K562 (cell line): ENCODE data around the gene ENG. TPM values are rescaled to one million over a fixed set of nuclear protein-coding genes. Genes with fewer than 3 reads are reported as not detected.
A peak's percentile ranks its signal among the peaks of the same experiment; 100 is the strongest.

ENCODE experiments used
- BRF1 ChIP-seq: IDR thresholded peaks from 3 replicates; pipeline ENCODE4 v1.6.1; 2011; ENCODE audit warnings: borderline replicate concordance, mild to moderate bottlenecking; ENCODE audit not compliant: insufficient read length; ENCODE audit errors: extremely low read depth
- DIDO1 ChIP-seq: fragments of 450-650 bp; IDR thresholded peaks from 2 replicates; pipeline ENCODE4 v1.6.1; 2016; ENCODE audit warnings: low read depth, missing biosample characterization, missing genetic modification characterization
- ETV5 ChIP-seq: sonication (generic); formaldehyde crosslinking; IDR thresholded peaks from 2 replicates; pipeline ENCODE4 v1.4.0; 2020; ENCODE audit warnings: low read depth, mild to moderate bottlenecking, missing genetic modification reagents
- EZH2 ChIP-seq: IDR thresholded peaks from 2 replicates; pipeline ENCODE4 v1.6.1; 2012; ENCODE audit warnings: low read depth, mild to moderate bottlenecking, inconsistent platforms, low read length, borderline replicate concordance
- GABPB2 ChIP-seq: fragments of 250-450 bp; sonication (Bioruptor Pico); conservative IDR thresholded peaks from 2 replicates; pipeline ENCODE4 v1.5.1; 2021; ENCODE audit warnings: mild to moderate bottlenecking
- HDAC2 ChIP-seq: fragments of 450-650 bp; IDR thresholded peaks from 2 replicates; pipeline ENCODE4 v1.6.1; 2016; ENCODE audit warnings: mild to moderate bottlenecking
- JUN ChIP-seq, 2 experiments: sonication (generic) in 1 of 2; formaldehyde crosslinking in 1 of 2; IDR thresholded peaks; 2 replicates each; pipeline versions ENCODE4 v1.6.1 to v1.8.0; 2012 to 2022; ENCODE audit warnings: borderline replicate concordance in 2 of 2, mild to moderate bottlenecking in 2 of 2, improper control_type of control experiment in 1 of 2, low read depth in 1 of 2, low read length in 1 of 2, missing genetic modification reagents in 1 of 2
- MAZ ChIP-seq, 2 experiments: fragments of 450-650 bp in 1 of 2; sonication (generic) in 1 of 2; formaldehyde crosslinking; IDR thresholded peaks in 1 of 2; conservative IDR thresholded peaks in 1 of 2; 2 replicates each; pipeline versions ENCODE4 v1.4.0 to v1.5.0; 2020; ENCODE audit warnings: mild to moderate bottlenecking in 1 of 2, missing genetic modification reagents in 1 of 2
- MECOM ChIP-seq: fragments of 250-450 bp; sonication (Bioruptor Pico); IDR thresholded peaks from 2 replicates; pipeline ENCODE4 v1.8.0; 2022; ENCODE audit warnings: inconsistent platforms
- MLX ChIP-seq, 2 experiments: fragments of 450-650 bp in 1 of 2; sonication (generic) in 1 of 2; formaldehyde crosslinking; conservative IDR thresholded peaks; 2 replicates each; pipeline versions ENCODE4 v1.4.0 to v1.8.1; 2020 to 2022; ENCODE audit warnings: mild to moderate bottlenecking in 1 of 2, missing genetic modification reagents in 1 of 2
- MTA1 ChIP-seq: fragments of 450-650 bp; IDR thresholded peaks from 2 replicates; pipeline ENCODE4 v1.6.1; 2017; ENCODE audit warnings: borderline replicate concordance
- NCOA4 ChIP-seq: fragments of 450-650 bp; IDR thresholded peaks from 2 replicates; pipeline ENCODE4 v1.6.1; 2018; ENCODE audit warnings: mild to moderate bottlenecking; ENCODE audit not compliant: partially characterized antibody
- PHB ChIP-seq: fragments of 250-450 bp; sonication (Bioruptor Pico); IDR thresholded peaks from 2 replicates; pipeline ENCODE4 v1.5.0; 2021
- POLR2AphosphoS5 ChIP-seq: IDR thresholded peaks from 2 replicates; pipeline ENCODE4 v1.6.1; 2011; ENCODE audit warnings: mild to moderate bottlenecking, low read depth, low read length, moderate library complexity; ENCODE audit not compliant: control insufficient read depth, insufficient read depth
- RBM15 ChIP-seq: fragments of 200-400 bp; formaldehyde crosslinking; IDR thresholded peaks from 2 replicates; pipeline ENCODE4 v1.6.1; 2018; ENCODE audit warnings: mild to moderate bottlenecking, low read length, moderate library complexity; ENCODE audit not compliant: insufficient read depth
- TCFL5 ChIP-seq: fragments of 250-450 bp; sonication (Bioruptor Pico); conservative IDR thresholded peaks from 2 replicates; pipeline ENCODE4 v1.6.1; 2021; ENCODE audit warnings: mild to moderate bottlenecking, moderate library complexity, matching md5 sums
- TRIM25 ChIP-seq: fragments of 450-650 bp; IDR thresholded peaks from 2 replicates; pipeline ENCODE4 v1.7.0; 2016; ENCODE audit warnings: borderline replicate concordance
- ZBTB49 ChIP-seq: sonication (generic); formaldehyde crosslinking; IDR thresholded peaks from 2 replicates; pipeline ENCODE4 v1.8.0; 2022; ENCODE audit warnings: missing genetic modification reagents, mild to moderate bottlenecking, borderline replicate concordance
- ZEB2 ChIP-seq: fragments of 450-650 bp; IDR thresholded peaks from 2 replicates; pipeline ENCODE4 v1.6.1; 2016
- ZFP1 ChIP-seq: fragments of 450-650 bp; formaldehyde crosslinking; IDR thresholded peaks from 2 replicates; pipeline ENCODE4 v1.4.0; 2020; ENCODE audit warnings: mild to moderate bottlenecking, mixed read lengths
- ZNF143 ChIP-seq: sonication (generic); formaldehyde crosslinking; IDR thresholded peaks from 2 replicates; pipeline ENCODE4 v1.9.0; 2022; ENCODE audit warnings: mild to moderate bottlenecking, missing genetic modification reagents
- ZNF174 ChIP-seq: fragments of 250-450 bp; sonication (Bioruptor Pico); IDR thresholded peaks from 2 replicates; pipeline ENCODE4 v1.4.0; 2020; ENCODE audit warnings: mild to moderate bottlenecking
- ZNF217 ChIP-seq: sonication (generic); formaldehyde crosslinking; IDR thresholded peaks from 2 replicates; pipeline ENCODE4 v1.8.0; 2022; ENCODE audit warnings: mild to moderate bottlenecking, missing genetic modification reagents
- ZNF354B ChIP-seq: fragments of 250-450 bp; sonication (Bioruptor Pico); IDR thresholded peaks from 2 replicates; pipeline ENCODE4 v1.4.0; 2020
- polyA plus RNA-seq, 8 experiments: library from polyadenylated mRNA; depleted of rRNA in 4 of 8; stranded (reverse) in 5 of 8; unstranded in 3 of 8; fragments of >200 nt; fragmentation: Nextera tagmentation in 2 of 8; fragmentation: Illumina TruSeq in 1 of 8; extraction: Ambion mirVana in 2 of 8; extraction: Trizol in 1 of 8; gene quantifications; 2 replicates each; pipeline versions ENCODE4 v1.2.1 to v1.2.3, GENCODE V29; 2011 to 2014; ENCODE audit warnings: inconsistent platforms in 1 of 8, missing spikeins in 1 of 8
- total RNA-seq, 7 experiments: library from RNA; depleted of rRNA in 6 of 7; stranded (reverse); fragments of >200 nt in 6 of 7; fragmentation: Illumina TruSeq in 2 of 7; extraction: Trizol in 2 of 7; gene quantifications; 2 replicates each; pipeline versions ENCODE4 v1.2.1 to v1.2.3, GENCODE V29; 2011 to 2021; ENCODE audit warnings: low replicate concordance in 1 of 7

ENG gene
- total and polyA plus RNA-seq, 9 of the 15 experiments (the other 6 are each of a cell fraction or from before 2014, with no cell fraction given) = 0.04 to 0.40 (median 0.14) TPM; not detected in 1

GRCh38 chr9:127779136-127779981 is 75.1 kb downstream of the ENG start (continued):
- TF ChIP-seq POLR2AphosphoS5 = no peak
- TF ChIP-seq MECOM (CRISPR knock-in tag) = no peak
- TF ChIP-seq ZFP1 (CRISPR knock-in tag) = no peak
- no peak for TF ChIP-seq ZEB2
- no peak for TF ChIP-seq RBM15
- peak; percentile 85 for TF ChIP-seq HDAC2
- TF ChIP-seq BRF1 = no peak
- no peak for TF ChIP-seq NCOA4
- no peak for TF ChIP-seq ZNF217 (CRISPR knock-in tag)
- no peak for TF ChIP-seq ZNF174 (CRISPR knock-in tag)
- TF ChIP-seq MTA1 = no peak
- no peak; the same call in 1 of the 2 replicates for TF ChIP-seq JUN (IDR thresholded peaks at IDR 0.05; ENCODE audit: borderline replicate concordance, low read depth, low read length)
- TF ChIP-seq JUN (CRISPR knock-in tag; IDR thresholded peaks at IDR 0.05; ENCODE audit: borderline replicate concordance) = no peak
- no peak for TF ChIP-seq MAZ (CRISPR knock-in tag; conservative IDR thresholded peaks at IDR 0.05 in 1 of 2, IDR thresholded peaks at IDR 0.05 in 1 of 2)
- no peak for TF ChIP-seq DIDO1 (tag)
- TF ChIP-seq GABPB2 (CRISPR knock-in tag) = no peak
- no peak for TF ChIP-seq ZNF143 (CRISPR knock-in tag)
- no peak for TF ChIP-seq ZBTB49 (CRISPR knock-in tag)
- no peak for TF ChIP-seq MLX (CRISPR knock-in tag; conservative IDR thresholded peaks at IDR 0.05)
- TF ChIP-seq TCFL5 (CRISPR knock-in tag) = no peak
- TF ChIP-seq EZH2 = no peak
- TF ChIP-seq PHB (CRISPR knock-in tag) = no peak
- TF ChIP-seq ZNF354B (CRISPR knock-in tag) = no peak
- TF ChIP-seq ETV5 = no peak
- no peak for TF ChIP-seq TRIM25
- TF ChIP-seq, all 486 proteins: peak for 28
